GM19193 (cell line): ENCODE results near the gene MTHFD2L.

Experiments used
- POLR2A ChIP-seq: IDR thresholded peaks from 4 replicates; pipeline ENCODE4 v1.6.1; 2011; ENCODE audit not compliant: insufficient read depth, insufficient read length; ENCODE audit errors: extremely low read depth

Gene MTHFD2L

DNA sequence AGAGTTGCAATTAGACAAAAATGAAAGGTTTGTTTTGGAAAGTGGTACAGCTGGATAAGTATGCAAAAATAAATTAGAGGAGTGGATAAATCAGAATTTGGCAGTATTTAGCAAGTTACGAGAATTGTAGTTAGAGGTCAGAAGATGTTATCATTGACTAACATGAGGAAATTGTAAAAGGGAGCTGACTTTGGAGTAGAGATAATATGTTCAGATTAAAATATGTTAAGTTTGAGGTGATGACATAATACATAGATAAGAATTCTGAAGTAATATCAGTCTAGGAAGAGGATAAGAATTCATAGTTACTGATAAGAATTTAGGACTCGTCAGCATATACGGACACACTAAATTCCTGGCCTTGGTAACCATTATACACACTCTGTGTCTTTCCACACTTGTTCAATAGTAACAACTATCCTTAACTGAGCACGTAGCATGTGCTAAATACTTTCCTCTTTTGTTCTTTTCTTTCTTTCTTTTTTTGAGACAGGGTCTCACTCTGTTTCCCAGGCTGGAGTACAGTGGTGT, 146.2 kb downstream of the MTHFD2L start:
- no peak for TF ChIP-seq POLR2A

DNA sequence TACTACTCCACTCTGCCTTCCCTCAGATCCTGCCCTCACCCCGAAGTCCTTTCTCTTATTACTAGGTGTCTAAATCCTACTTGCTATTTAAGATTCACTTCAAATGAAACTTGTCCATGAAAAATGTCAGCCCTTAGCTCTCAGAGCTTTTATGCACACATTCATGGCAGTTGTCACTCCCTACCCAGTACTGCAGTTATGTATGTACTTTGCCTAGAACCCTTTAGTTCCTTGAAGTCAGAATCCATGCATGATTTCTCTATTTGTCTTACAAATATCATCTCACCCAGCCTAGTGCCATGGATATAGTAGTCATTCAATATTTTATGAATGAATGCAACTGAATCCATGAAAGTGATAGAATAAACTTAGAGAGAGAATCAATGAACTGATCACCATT, 147.1 kb downstream of the MTHFD2L start:
- TF ChIP-seq POLR2A, result no peak

DNA sequence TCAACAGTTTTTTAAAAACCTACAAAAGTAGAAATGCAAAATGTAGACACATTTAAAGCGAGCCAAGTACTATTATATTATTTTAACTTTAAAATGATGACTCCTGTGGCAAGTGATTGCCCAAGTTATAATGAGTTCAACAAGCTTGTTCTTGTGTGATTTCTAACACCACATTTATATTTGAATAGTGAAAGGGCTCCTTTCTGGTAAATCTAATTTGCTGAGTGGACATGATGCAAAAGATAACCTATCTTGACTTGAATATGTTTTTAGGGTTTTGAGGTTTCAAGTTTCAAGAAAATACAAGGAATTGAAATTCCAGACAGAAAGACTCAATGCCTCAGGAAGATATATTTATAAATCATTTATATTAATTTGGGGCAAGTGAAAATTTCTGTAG, 149.3 kb downstream of the MTHFD2L start:
- TF ChIP-seq POLR2A, result no peak

DNA sequence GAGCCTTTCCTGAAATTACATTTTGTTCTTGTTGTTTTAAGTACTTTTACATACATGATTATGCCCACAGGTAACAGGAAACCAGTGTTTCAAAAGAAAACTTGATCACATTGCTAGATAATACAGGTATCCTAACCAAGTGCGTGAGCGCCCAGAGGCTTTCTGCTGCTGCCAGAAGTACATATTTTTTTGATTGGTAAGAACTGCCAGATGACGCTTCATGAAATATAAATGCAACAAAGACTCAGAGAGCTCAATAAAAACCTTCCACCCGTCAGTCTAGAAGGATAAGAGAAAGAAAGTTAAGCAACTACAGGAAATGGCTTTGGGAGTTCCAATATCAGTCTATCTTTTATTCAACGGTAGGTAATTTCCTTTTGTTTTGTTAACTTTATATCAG, 150.3 kb downstream of the MTHFD2L start, which contains the start of gene EPGN:
EPGN (plus strand) TSS at position 256 of the 400 bp plus-strand sequence; CDS start at position 320, 64 bp downstream.
- TF ChIP-seq POLR2A, result no peak

DNA sequence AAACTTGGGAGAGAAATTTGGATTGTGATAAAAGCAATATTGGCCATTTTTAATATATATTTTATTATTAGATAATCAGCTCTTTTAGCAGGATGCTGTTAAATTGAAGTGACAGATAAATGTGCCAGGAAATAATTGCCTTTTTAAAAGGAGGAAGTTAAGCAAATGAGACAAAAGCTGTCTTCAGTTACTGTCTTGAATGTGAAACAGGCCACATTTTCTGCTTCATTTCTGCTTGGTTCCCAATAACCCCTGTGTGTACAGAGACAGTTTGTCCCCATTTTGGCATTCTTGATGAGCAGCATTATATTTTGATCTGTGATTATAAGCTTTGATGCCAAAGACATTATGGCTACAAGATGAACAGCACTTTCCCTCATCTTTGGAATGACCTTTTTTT, 151.3 kb downstream of the MTHFD2L start:
- TF ChIP-seq POLR2A, result no peak

DNA sequence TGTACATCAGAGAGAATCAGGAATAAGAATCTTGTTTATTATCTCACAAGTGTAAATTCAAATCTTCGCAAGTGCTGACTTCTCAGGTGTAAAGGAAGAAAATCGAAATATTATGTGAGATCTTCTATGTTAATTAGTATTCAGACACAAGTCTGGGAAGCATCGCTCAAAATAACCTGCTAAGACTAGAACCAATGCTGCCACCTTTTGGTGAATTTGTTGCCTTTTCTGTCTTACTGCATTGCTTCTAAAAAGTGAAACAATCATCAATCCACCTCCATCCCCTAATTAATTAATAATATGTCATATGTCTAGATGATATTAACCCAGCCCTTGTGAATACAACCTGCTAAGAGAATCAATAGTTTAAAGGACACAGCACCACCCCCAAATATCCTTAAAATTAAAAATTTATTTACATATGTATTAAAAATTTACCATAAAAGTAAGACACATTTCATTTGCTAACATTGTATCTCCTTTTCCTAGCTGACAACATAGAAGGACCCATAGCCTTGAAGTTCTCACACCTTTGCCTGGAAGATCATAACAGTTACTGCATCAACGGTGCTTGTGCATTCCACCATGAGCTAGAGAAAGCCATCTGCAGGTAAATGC, 153.9 kb downstream of the MTHFD2L start:
- no peak for TF ChIP-seq POLR2A

DNA sequence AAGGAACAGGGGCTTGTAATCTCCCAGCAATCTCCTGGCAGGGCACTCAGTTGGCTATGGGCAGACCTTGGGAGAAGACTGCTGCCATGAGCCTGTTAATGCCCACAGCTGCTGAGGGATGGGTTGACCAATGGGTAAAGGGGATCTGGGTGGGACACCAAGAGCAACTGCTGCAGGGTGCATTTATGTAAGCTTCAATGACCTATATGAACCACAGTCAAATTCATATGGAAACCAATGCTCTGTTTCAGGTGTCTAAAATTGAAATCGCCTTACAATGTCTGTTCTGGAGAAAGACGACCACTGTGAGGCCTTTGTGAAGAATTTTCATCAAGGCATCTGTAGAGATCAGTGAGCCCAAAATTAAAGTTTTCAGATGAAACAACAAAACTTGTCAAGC, 156.4 kb downstream of the MTHFD2L start:
- TF ChIP-seq POLR2A, result no peak

DNA sequence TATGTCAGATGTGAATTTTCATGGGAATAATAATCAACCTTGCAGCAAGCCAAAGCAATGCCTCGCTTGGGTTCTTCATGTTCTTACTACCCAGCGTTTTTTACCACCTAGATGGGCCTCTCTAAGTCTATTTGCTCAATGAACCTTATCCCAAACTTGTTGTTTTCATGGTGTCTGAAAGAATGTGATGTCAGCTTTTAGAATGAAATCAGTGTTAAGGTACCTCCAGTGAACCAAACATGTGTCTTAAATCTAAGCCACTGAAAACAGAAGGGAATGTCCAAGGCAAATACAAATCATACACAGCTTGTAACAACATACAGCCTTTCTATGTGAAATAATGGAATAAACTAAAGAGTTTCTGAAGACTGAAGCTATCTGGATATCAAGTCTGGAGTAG, 157.0 kb downstream of the MTHFD2L start:
- TF ChIP-seq POLR2A, result no peak

DNA sequence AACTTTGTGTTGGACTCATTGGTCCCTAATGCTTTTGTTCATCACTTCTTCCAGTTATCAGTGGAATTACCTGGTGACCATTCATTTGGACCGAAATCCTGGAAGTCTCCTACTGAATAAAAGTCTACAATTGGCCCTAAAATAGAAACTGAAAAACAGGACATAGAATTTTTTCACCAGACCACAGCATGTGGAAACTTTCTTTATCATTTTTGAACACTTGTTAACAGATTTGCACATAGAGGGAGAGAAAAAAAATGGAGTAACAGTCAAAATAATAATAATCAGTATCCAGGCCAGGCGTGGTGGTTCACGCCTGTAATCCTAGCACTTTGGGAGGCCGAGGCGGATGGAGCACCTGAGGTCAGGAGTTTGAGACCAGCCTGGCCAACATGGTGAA, 157.5 kb downstream of the MTHFD2L start:
- TF ChIP-seq POLR2A, result no peak

DNA sequence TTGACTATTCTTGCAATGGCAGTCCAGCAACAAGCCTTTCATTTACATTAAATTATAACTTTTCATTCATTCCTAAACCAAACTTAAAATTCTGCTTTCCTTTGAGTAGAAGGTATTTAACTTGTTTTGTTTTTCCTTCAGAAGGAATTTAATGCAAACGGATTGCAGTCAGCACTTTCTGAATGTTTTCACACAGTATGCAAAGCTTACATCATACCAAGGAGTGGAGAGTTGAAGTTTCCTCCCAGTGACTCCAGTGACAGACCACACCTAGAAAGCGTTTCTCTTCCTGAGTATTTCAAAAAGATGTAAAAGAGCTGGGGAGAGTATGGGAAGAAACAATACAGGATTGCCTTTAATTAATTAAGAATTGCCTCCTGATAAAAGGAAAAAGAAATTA, 158.5 kb downstream of the MTHFD2L start:
- no peak for TF ChIP-seq POLR2A

DNA sequence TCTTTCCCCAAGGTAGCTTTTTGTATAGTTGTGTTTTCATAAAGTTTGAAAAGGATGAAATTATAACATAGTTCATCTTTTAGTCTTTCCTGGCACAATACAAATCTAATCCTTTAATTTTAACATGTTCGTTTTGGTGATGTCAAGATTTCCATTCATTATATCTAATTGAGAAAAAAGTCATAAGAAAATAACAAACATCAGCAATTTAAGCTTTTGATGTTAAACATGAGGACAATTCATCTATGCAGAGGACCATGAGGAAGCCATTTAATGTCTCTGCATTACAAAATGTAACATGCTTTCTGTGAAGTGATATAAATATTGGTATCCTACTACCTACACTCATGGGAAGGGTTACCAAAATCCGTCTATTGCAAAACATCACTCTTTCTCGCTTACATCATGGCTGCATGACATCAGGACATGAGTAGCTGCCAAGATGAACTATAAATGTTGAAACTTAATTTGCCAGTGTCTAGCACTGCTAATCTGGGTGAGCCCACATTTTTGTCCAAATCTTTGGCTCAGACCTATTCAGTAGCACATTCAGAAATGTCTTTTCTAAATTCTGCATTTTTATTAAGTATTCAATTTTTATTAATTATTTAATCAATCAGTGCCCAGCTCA, 159.8 kb downstream of the MTHFD2L start:
- TF ChIP-seq POLR2A, result no peak

DNA sequence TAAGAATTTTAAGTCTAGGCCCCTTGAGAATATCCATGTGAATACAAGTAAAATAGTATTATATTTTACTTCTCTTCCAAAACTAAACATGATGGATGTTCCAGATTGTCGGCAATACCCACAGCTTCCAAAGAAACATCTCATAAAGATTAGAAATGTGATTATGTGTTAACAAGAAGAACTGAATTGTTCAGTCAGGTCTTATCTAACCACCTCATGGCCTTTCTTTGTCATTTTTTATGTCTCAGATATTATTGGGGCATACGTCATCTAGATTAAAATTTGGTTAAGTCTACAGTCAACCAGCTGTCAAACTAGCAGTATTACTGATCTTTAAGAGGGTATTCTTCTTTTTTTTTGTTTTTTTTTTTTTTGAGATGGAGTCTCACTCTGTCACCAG, 160.4 kb downstream of the MTHFD2L start:
- TF ChIP-seq POLR2A, result no peak

DNA sequence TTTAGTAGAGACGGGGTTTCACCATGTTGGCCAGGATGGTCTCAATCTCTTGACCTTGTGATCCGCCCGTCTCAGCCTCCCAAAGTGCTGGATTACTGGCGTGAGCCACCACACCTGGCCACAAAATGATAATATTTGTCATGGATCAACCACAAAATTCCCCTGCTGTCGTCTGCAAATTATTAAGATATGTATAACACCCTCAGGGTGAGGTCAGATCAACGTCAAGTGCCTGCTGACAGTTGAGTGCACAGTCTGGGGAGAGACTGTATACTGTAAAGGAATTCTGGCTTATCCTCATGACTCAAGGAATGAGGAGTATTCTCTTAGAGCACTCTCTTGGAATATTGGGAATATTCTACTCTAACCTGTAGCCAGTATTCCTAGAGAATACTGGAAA, 161.6 kb downstream of the MTHFD2L start:
- TF ChIP-seq POLR2A, result no peak

DNA sequence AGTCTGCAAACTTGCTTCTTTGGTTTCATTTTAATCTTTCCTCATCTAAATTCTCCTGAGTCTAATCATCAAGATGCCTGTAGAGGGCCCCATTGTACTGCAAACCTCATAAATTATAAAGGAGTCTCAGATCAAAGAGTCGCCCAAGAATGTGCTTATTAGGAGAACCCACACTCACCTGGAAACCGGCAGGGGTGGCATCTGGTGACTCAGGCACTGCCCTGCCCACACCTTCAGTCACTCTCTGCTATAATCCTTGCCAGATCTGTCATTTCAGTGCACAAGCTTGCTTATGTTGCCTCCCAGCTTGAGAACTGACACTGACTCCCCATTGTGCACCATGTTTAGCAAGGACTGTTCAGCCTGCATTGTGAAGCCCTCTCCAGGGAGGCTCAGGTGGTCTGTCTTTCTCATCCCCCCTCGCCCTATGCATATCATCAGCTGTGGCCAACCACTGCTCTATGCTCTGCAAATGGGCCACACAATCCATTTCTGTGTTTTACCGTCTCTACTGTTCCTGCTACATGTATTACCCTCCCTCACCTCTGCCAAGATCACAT, 162.7 kb downstream of the MTHFD2L start:
- TF ChIP-seq POLR2A, result no peak

DNA sequence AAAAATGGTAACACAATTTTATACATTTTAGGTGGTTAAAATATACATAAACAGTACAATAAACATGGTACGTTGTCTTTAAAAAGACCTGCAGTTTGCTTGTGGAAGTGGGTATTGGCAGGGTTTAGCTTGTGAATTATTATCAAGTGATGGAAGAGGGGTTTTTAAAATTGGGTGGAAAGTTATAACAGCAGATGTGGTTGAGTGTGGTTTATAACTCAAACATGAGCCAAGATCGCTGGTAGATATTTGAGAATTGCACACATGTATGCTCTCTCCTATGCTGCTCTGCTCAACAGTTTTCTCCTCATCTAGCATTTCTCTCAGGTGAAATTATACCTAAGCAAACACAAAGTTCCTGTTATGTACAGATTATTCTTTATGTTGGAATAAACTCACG, 164.4 kb downstream of the MTHFD2L start:
- no peak for TF ChIP-seq POLR2A

DNA sequence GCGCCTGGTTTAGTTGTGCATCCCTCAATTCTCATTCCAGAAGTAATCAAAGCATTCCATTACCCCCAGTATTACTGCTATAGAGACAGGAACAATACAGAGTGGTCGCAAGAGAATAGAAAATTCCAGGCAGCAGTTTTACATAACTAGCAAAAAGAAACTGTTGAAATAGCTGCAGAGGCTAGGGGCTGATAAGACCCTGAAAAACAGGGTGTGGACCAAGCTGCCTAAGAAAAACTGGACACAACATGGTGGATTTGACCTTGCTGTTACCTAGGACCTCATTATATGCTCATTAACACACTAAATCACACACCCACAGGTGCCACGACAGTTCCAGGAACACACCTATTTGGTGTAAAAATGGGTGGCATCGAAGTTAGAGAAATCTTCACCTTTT, 165.7 kb downstream of the MTHFD2L start:
- TF ChIP-seq POLR2A, result no peak
